Colonic mucosa (tissue), 4 donors: ENCODE measurements around the gene SLC22A2. TPM values are rescaled to one million over a fixed set of nuclear protein-coding genes. Genes with fewer than 3 reads are reported as not detected.

ENCODE experiments used
- DNase-seq: peaks from one replicate; pipeline ENCODE4 v3.0.0-alpha.2; 2020
- H3K27ac ChIP-seq: fragments of 200-600 bp; one replicate; pipeline ENCODE4 v1.8.0; 2021
- H3K27me3 ChIP-seq: fragments of 200-600 bp; one replicate; pipeline ENCODE4 v1.8.0; 2021
- H3K36me3 ChIP-seq: fragments of 200-600 bp; one replicate; pipeline ENCODE4 v1.8.0; 2021
- H3K4me1 ChIP-seq: fragments of 200-600 bp; one replicate; pipeline ENCODE4 v1.8.0; 2021; ENCODE audit warnings: mild to moderate bottlenecking
- H3K4me3 ChIP-seq: fragments of 200-600 bp; one replicate; pipeline ENCODE4 v1.8.0; 2021
- H3K9ac ChIP-seq, 2 donors: one replicate each; pipeline ENCODE4 v1.7.0; 2013; ENCODE audit warnings: control low read depth in 2 of 2, low read depth in 2 of 2, low read length in 2 of 2
- H3K9me3 ChIP-seq: fragments of 200-600 bp; one replicate; pipeline ENCODE4 v1.8.0; 2021
- CTCF ChIP-seq: fragments of 200-600 bp; IDR thresholded peaks from one replicate; pipeline ENCODE4 v1.8.0; 2022; ENCODE audit warnings: antibody characterized with exemption, mild to moderate bottlenecking
- intact Hi-C: fragments of 100-400 bp; cut with DNase I; formaldehyde crosslinking; loops from one replicate; pipeline ENCODE4 v1.14.1; 2022
- total RNA-seq, 2 donors: library from RNA; stranded (reverse); fragmentation: NEBNext Ultra II Directional in 1 of 2; extraction: Animal tissue kit (Norgen Biotek cat#: 25700) in 1 of 2; gene quantifications; one replicate each; pipeline ENCODE4 v1.2.1, GENCODE V29; 2021
- donor health status: healthy.
- donor health status: DM: no; HTN: no; CAD: no.
- donor health status: DM: no; HTN: no; CAD: no.

The SLC22A2 gene
- total RNA-seq, 2 donors from 2014 or later: not detected

GRCh38 chr6:160194808-160195207 lies 63.8 kb downstream of the SLC22A2 start:
- no peak for TF ChIP-seq CTCF
- Histone ChIP-seq H3K4me3 (no peak overlapping the region), H3K4me1 (no peaks in the 10 kb centered on the region), H3K27ac (no peak overlapping the region), H3K36me3 (no peaks in the 10 kb centered on the region), H3K9me3 (no peaks in the 10 kb centered on the region), H3K9ac (no peak overlapping the region), H3K27me3 (no peaks in the 10 kb centered on the region)
- intact Hi-C loops: no loop called here
- no peak for DNase-seq

- H3K4me1 ChIP-seq: no peaks in the 10 kb centered on the region
- H3K27ac ChIP-seq: no peak overlapping the region
- no peak overlapping the region for H3K4me3 ChIP-seq
- H3K27me3 ChIP-seq: no peaks in the 10 kb centered on the region
- H3K9ac ChIP-seq: no peak overlapping the region
- no peak for TF ChIP-seq CTCF
- no peaks in the 10 kb centered on the region for H3K9me3 ChIP-seq
- intact Hi-C loops: no loop called here
- no peaks in the 10 kb centered on the region for H3K36me3 ChIP-seq
- DNase-seq: no peak
Observed at GRCh38 chr6:160192840-160193239, 65.8 kb downstream of the SLC22A2 start.

- no peak overlapping the region for H3K9ac ChIP-seq
- no peaks in the 10 kb centered on the region for H3K9me3 ChIP-seq
- no peaks in the 10 kb centered on the region for H3K4me1 ChIP-seq
- TF ChIP-seq CTCF: no peak
- intact Hi-C loops: no loop called here
- no peaks in the 10 kb centered on the region for H3K27me3 ChIP-seq
- H3K36me3 ChIP-seq: no peaks in the 10 kb centered on the region
- no peak for DNase-seq
- H3K4me3 ChIP-seq: no peak overlapping the region
- no peak overlapping the region for H3K27ac ChIP-seq
Observed at GRCh38 chr6:160190973-160191372, 67.6 kb downstream of the SLC22A2 start.

GRCh38 chr6:160190081-160190480 lies 68.5 kb downstream of the SLC22A2 start:
- Histone ChIP-seq H3K27ac (no peak overlapping the region), H3K27me3 (no peaks in the 10 kb centered on the region), H3K36me3 (no peaks in the 10 kb centered on the region), H3K4me1 (no peaks in the 10 kb centered on the region), H3K9me3 (no peaks in the 10 kb centered on the region), H3K4me3 (no peak overlapping the region), H3K9ac (no peak overlapping the region)
- no peak for DNase-seq
- intact Hi-C loops: no loop called here
- no peak for TF ChIP-seq CTCF

GRCh38 chr6:160188773-160189172 lies 69.8 kb downstream of the SLC22A2 start:
- Histone ChIP-seq H3K36me3 (no peaks in the 10 kb centered on the region), H3K4me1 (no peaks in the 10 kb centered on the region), H3K9ac (no peak overlapping the region), H3K4me3 (no peak overlapping the region), H3K27ac (no peak overlapping the region), H3K9me3 (no peaks in the 10 kb centered on the region), H3K27me3 (no peaks in the 10 kb centered on the region)
- intact Hi-C loops: no loop called here
- DNase-seq: no peak
- no peak for TF ChIP-seq CTCF

- DNase-seq: no peak
- Histone ChIP-seq H3K27me3 (no peaks in the 10 kb centered on the region), H3K4me3 (no peak overlapping the region), H3K9me3 (no peaks in the 10 kb centered on the region), H3K36me3 (no peaks in the 10 kb centered on the region), H3K9ac (no peak overlapping the region), H3K4me1 (no peaks in the 10 kb centered on the region), H3K27ac (no peak overlapping the region)
- TF ChIP-seq CTCF: no peak
- intact Hi-C loops: no loop called here
Observed at GRCh38 chr6:160180706-160181105, 77.9 kb downstream of the SLC22A2 start.
